NCI-H82 (cell line): ENCODE results near the gene SPATA17.
"Not testable (repeated sequence)": the region's sequence is repeated elsewhere in the genome, so short reads cannot be mapped to it uniquely, and the experiment has no call there.

Source experiments
- DNase-seq: peaks from one replicate; lab custom pipeline; 2025; lab: John Stamatoyannopoulos, UW

The SPATA17 gene

GRCh38 chr1:217630711-217631591 is at the start of gene SPATA17, which contains the start of gene GPATCH2:
TSS of gene SPATA17 (plus strand) at chr1:217631344. CDS start at chr1:217631379, 35 bp downstream.
TSS of gene GPATCH2 (minus strand) at chr1:217631090. CDS start at chr1:217630971, 119 bp downstream.
- DNase-seq: peak; percentile 97

GRCh38 chr1:217584286-217584811 is 46.8 kb upstream of the SPATA17 start:
- not testable (repeated sequence) for DNase-seq

- no peak for DNase-seq
Observed at GRCh38 chr1:217585577-217585976, 45.6 kb upstream of the SPATA17 start.

GRCh38 chr1:217586586-217586985 is 44.6 kb upstream of the SPATA17 start:
- no peak for DNase-seq

GRCh38 chr1:217590598-217590997 is 40.5 kb upstream of the SPATA17 start:
- DNase-seq: no peak

GRCh38 chr1:217599154-217599553 is 32.0 kb upstream of the SPATA17 start:
- no peak for DNase-seq

GRCh38 chr1:217602380-217602779 is 28.8 kb upstream of the SPATA17 start:
- DNase-seq: no peak

- no peak for DNase-seq
Observed at GRCh38 chr1:217605390-217605789, 25.8 kb upstream of the SPATA17 start.

- DNase-seq: peak; percentile 33
Observed at GRCh38 chr1:217614200-217614712, 16.9 kb upstream of the SPATA17 start.

- DNase-seq: no peak
Observed at GRCh38 chr1:217617126-217617525, 14.0 kb upstream of the SPATA17 start.

- DNase-seq: no peak
Observed at GRCh38 chr1:217620814-217621213, 10.3 kb upstream of the SPATA17 start.

- no peak for DNase-seq
Observed at GRCh38 chr1:217622042-217622441, 9.1 kb upstream of the SPATA17 start.

- no peak for DNase-seq
Observed at GRCh38 chr1:217626321-217626720, 4.8 kb upstream of the SPATA17 start.

- no peak for DNase-seq
Observed at GRCh38 chr1:217627431-217627830, 3.7 kb upstream of the SPATA17 start.

GRCh38 chr1:217642455-217642854 is 11.3 kb downstream of the SPATA17 start:
- DNase-seq: peak; percentile 84

- DNase-seq: no peak
Observed at GRCh38 chr1:217647791-217648190, 16.6 kb downstream of the SPATA17 start.

GRCh38 chr1:217650674-217651073 is 19.5 kb downstream of the SPATA17 start:
- no peak for DNase-seq

- DNase-seq: peak; percentile 38
Observed at GRCh38 chr1:217660353-217661062, 29.4 kb downstream of the SPATA17 start.

- no peak for DNase-seq
Observed at GRCh38 chr1:217661407-217661806, 30.3 kb downstream of the SPATA17 start.

GRCh38 chr1:217668351-217668940 is 37.3 kb downstream of the SPATA17 start:
- DNase-seq: no peak

- DNase-seq: no peak
Observed at GRCh38 chr1:217673387-217673786, 42.2 kb downstream of the SPATA17 start.
